Measurements from ENCODE around the gene RIMBP2.

The RIMBP2 gene

GRCh38 chr12:130496516-130497120 lies 219.5 kb downstream of the RIMBP2 start:
- DNase-seq, result no peak

DNA sequence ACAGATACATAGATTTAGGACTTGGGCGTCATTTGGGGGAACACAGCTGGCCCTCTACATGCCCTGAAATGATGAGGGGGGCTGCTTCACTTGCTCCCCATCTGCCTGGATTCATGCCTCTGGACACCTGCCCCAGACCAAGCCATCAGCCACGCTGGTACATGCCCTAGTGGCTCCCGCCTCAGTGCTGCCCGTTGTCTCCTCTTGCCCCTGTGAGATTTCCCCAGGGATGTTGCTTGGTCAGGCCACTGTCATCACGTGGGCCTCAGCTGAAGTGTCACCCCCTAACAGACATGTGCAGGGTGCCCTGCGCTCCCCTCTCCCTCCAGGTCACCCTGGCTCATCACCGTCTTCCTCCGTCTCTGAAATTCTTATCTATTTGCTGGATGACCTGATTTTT lies 220.9 kb downstream of the RIMBP2 start:
- DNase-seq, result no peak

DNA sequence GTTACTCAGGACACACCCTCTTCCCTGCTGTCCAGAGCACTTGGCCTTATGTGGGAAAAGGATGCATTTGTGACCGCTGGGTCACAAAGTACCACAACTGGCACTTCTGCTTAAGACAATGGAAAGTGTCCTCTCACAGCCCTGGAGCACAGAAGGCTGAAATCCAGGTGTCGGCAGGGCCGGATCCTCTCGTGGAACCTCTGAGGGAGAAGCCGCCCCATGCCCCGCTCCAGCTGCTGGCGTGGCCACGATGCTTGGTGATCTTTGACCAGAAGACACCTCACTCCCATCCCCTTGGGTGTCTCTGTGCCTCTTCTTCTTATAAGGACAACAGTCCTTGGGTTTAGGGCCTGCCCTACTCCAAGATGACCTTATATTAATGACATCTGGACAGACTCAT lies 221.4 kb downstream of the RIMBP2 start:
- no peak for DNase-seq

DNA sequence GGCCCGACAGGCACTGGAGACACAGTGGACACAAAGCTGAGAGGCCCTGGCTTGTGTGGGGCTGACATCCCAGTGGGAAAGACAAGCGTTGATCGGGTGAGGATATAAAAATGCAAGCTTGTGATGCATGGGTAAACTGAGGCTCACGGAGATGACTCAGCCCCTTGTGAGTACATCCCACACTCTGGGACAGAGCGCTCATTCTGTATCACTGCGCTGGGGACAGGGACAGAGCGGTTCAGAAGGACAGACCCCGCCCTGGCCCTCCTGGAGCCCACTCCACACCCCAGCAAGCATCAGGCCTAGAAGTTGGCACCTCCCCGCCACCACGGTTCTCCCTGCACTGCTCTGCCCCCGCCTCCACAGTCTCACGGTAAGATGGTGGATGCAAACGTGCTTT lies 222.1 kb downstream of the RIMBP2 start:
- DNase-seq, result no peak

GRCh38 chr12:130491421-130492357 lies 224.4 kb downstream of the RIMBP2 start:
- DNase-seq, result no peak

DNA sequence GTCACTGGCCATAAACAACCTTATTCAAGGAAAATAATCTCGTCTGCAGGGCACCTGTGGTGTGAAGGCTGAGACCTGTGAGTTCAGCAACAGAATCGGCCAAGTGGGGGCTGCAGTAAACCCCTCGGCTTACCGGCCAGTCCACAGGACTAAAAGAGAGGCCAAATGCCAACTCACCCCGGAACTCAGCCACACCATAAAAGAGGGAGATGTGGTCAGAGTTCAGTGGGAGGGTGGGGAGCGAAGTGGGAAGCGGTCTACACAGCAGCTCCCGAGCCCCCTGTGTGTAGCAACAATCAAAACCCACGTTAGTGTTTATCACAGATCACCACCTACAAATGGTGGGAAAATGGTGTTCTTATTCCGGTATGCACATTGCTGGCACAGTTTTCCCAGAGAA lies 225.4 kb downstream of the RIMBP2 start:
- DNase-seq, result no peak

DNA sequence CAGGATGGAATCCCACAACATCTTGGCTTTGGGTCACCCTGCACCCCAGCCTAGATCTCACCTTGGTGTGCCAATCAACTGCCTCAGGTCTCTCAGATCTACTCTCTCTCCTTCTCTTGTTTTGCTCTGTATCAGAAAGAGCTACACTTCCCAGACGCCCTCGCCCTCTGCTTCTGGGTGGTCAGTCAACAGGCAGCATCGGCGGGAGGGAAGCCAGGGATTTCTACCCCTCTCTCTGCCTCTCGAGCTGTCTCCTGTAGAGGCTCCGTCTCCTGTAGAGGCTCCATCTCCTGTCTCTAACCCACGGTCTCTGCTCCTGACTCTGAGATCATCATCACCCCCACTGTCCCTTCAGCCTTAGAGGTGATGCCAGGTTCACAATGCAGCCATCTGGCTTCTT lies 226.8 kb downstream of the RIMBP2 start:
- no peak for DNase-seq

DNA sequence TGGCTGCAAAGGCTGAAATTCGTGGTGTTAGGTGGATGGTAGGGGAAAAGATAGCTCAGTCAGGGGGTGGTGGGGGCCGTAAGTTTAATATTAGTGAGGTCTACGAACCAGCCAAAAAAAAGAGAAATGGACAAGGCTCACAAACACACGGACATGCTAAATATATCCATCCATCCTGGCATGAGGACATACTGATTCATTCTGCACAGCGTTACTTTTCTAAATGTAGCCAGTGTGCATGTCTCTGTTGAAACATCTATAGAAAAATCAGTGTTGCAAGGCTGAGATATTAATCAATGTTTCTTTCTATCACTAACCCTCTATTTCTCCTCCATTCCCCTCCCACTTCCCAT lies 227.8 kb downstream of the RIMBP2 start:
- no peak for DNase-seq

GRCh38 chr12:130487636-130488357 lies 228.3 kb downstream of the RIMBP2 start:
- no peak for DNase-seq

GRCh38 chr12:130486891-130487416 lies 229.1 kb downstream of the RIMBP2 start:
- DNase-seq, result no peak

- no peak for DNase-seq
These were observed 230.0 kb downstream of the RIMBP2 start for GRCh38 chr12:130486146-130486435.

DNA sequence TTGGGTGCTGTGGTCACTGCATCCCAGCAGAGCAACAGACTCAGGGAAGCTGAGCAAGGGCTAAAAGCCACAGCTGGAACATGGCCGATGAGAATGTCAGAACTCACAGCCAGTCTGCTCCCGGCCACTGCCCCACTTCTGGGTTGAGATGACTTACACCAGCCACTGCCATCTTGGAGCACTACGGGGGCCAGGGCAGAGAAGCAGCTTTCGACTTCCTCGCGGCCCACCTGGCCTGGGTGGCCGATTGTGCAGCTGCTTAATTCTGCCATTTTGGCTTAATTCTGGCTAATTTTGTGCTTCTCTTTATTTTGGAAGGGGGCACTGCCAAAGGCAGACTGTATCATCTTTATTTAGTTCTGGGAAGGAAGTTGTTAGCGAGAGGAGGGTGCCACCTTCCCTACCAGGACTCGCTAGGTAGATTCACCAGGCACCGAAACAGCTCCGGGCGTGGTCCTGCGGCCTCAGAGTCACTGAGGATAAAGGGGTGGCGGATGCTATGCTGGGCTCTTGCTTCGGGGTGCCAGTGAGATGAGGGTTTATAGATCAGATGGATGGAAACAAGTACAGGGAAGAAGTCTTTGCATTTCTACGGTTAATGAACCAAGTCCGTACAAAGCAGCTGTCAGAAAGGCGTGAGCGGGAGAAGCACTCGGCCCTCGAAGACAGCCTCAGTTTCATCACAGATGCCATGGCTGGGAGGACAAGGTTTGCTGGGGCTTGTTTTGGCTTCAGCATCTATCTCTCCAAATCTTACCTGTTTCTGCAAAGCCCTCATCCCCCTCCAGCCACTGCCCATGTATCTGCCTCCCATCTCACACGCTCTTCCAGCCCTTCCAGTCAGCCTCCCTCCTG lies 230.6 kb downstream of the RIMBP2 start:
- no peak for DNase-seq

DNA sequence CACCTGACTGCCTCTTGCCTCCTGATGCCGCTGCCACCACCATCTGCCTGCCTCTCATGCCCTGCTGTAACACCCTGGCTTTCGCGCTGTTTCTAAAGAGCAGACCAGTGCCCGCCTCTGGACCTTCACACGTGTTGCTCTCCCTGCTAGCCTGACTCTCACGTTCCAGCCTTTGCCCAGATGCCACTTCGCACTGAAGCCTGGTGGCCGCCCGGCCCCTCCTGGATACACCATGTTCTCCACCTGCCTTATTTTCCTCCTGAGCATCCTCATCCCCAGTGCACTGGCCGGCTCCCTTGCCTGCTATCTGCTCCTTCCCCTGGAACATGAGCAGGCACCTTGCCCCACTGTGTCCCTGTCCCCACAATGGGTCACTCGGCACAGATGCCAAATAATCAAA lies 231.9 kb downstream of the RIMBP2 start:
- no peak for DNase-seq

DNA sequence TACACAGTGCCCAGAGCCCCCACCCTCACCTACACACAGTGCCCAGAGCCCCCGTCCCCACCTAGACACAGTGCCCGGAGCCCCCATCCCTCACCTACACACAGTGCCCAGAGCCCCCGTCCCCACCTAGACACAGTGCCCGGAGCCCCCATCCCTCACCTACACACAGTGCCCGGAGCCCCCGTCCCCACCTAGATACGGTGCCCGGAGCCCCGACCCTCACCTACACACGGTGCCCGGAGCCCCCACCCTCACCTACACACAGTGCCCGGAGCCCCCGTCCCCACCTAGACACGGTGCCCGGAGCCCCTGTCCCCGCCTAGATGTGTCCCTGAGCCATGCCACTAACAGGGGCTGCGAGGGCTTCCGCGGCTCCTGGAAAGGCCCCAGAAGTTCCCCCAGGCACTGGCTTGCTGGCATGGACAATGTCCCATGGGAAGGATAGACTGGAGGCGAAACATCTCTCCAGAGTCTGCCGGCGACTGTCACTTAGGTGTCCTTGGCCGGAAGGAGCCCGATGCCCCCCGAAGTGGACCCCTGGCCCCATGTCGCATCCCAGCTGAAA lies 232.4 kb downstream of the RIMBP2 start:
- no peak for DNase-seq

DNA sequence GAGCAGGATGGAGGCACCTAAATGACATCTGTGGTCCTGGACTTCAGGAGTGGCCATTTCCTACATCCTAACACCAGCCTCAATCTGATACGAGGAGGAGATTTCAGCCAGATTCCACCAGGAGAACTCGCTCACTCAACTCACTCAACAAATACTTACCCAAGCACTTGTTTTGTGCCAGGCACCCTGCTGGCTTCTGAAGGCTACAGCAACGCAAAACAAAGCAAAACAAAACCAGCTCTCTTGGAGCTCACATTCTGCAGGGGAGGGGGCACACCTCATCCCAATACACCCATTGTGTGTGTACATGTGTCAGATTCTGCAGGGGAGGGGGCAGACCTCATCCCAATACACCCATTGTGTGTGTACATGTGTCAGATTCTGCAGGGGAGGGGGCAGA lies 233.7 kb downstream of the RIMBP2 start:
- DNase-seq, result no peak

DNA sequence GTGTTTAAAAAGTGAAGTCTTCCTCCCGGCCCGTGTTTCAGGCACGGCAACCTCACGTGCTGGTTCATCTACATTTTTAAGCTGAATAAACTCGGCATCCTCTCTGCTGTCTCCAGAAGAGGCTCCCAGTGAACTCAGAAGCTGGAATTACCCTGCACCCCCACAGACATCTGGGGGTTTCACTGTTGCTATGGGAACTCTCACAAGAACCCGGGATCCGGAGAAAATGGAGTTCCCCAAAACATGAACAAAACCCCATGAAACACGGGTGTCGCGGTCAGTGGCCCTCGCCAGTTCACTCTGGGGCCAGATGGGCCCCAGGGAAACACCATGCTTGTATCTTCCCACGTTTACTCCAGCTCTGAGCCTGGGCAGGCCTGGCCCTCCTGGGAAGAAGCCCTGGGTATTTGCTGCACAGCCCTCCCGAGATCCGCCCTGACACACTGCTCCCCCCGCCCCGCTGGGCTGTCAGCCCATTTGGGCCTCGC lies 234.7 kb downstream of the RIMBP2 start:
- DNase-seq, result no peak

DNA sequence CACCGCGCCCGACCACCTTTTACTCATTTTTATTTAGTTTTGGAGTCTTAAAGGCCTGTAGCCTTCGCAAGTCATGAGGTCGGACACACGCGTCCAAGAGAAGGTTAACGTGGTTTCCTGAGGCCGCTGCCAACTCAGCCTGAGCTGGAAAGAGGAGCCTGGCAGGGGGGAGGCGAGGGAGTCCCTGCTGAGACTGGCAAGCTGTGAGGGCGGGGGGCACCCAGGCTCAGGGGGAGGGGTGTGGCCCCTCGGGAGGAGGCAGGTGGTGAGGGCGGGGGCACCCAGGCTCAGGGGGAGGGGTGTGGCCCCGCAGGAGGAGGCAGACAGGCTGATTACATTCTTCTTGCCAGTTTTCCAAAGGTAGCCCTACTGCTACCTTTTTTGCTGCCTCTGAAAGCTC lies 235.2 kb downstream of the RIMBP2 start:
- DNase-seq, result no peak

GRCh38 chr12:130480231-130480630 lies 235.9 kb downstream of the RIMBP2 start:
- DNase-seq, result no peak

GRCh38 chr12:130479401-130480125 lies 236.5 kb downstream of the RIMBP2 start:
- DNase-seq, result no peak

- no peak for DNase-seq
These were observed 237.3 kb downstream of the RIMBP2 start for GRCh38 chr12:130478786-130479185.

DNA sequence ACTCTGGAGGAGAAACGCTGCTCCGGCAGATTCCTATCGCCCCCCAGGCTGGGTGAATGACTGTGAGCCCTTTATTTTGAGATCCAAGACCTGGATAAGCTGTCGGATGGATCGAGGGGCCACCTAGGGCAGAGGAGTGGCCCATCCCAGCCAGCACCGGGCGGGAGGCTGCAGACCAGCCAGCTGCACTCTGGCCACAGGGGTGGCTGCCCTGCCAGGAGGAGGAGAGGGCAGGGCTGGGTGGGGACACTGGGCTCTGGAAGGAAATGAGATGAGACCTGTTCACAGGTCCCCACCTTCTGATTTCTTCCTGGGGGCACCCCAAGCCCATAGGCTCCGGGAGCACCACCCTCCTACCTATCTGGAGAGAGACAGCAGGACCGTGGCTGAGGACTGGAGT lies 238.4 kb downstream of the RIMBP2 start:
- DNase-seq, result no peak

DNA sequence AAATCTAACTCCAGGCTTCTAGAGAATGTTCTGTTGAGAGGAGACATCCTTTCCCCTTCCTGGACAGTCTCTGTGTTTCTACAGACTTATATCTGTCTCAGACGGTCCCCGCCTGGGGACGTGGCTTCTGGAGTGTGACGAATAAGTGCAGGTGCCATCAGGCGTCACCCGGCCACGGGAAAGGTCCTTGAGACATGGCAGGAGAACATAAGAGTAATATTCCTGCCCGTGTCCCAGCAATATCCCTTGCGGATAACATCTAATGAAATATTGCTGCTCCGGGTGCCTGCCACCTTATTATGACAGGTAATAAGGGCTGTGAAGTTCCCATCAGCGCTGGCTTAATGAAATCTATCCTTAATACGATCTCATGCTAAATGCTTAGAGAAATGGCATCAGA lies 238.8 kb downstream of the RIMBP2 start:
- DNase-seq, result no peak
